ENCODE results near the gene ADGRE3.
"Not testable (repeated sequence)": the region's sequence is repeated elsewhere in the genome, so short reads cannot be mapped to it uniquely, and the experiment has no call there.

The ADGRE3 gene

DNA sequence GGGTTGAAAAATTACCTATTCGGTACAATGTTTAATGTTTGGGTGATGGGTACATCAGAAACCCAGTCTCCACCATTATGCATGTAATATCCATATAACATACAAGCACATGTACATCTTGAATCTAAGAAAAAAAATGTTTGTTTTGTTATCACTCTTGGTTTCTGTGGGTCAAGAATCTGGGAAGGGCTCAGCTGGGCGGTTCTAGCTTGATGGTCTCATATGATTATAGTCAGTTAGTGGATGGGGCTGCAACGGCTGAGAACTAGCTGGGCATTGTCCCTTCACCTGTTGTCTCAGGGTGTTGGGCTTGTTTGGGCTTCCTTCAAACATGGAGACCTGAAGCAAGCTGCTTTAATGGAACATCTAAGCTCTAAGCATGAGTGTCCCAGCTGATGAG lies 4.7 kb downstream of the ADGRE3 start:
- DNase-seq (ENCODE audit: low read depth in 2 of 2, low spot score in 1 of 2): no peak

DNA sequence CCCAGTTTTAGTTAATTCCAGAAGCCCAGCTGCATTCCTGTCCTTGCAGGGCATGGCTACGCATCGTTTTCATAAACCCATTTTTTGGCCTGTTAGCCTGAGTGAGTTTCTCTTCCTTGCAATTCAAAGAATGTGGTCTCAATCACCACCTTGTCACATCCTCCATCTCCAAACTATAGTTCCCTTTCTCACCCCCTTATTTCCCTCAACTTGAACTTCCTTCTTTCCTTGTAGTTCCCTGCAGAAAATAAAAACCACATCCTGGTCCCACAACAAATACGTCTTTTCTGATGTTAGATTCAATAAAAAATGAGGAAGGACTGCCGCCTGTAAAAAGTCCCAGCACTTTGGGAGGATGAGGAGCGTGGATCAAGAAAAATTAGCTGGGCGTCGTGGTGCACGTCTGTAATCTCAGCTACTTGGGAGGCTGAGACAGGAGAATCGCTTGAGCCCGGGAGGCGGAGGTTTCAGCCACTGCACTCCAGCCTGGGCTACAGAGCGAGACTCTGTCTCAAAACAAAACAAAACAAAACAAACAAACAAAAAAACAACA lies 13.2 kb downstream of the ADGRE3 start:
- DNase-seq (ENCODE audit: low read depth in 2 of 2, low spot score in 1 of 2): no peak

DNA sequence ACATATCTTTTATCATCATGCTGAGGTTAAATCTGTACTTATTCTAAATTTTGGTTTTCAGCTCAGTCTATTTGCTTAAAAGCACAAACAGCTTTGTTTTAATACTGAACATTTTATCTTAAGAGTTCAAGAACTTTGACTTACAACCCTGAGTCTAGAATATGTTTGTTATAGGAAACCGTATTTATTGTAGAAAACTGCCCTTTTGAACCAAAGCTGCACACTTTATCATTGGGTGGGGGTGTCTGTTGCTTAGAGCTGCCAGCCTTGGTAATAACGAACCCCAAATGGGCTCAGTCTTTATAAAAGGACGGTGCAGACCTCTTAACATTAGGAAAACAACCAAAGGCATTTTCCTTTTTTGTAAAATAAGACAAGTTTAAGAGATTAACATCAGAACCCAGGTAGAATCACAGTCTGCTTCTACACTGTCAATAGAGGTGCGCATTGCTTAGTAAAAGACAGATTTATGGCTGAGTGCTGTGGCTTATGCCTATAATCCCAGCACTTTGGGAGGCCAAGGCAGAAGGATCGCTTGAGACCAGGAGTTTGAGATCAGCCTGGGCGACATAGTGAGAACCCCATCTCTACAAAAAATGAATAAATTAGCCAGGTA lies 14.7 kb downstream of the ADGRE3 start:
- DNase-seq (ENCODE audit: low read depth in 2 of 2, low spot score in 1 of 2): no peak

DNA sequence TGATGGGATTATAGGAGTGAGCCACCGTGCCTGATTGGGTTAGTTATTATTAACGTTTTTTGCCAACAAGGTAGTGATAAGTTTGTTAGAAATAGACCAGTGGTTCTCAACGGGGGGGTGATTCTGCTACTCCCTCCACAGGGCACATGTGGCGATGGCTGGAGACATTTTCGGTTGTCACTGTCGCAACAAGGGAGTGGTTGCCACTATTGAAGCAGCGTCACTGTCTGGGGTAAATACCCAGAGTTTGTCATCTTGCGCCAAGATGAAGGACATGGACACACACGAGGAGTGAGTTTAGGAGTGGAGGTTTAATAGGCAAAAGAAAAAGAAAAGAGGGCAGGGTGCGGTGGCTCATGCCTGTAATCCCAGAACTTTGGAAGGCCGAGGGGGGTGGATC lies 18.9 kb downstream of the ADGRE3 start:
- no peak for DNase-seq (ENCODE audit: low read depth in 2 of 2, low spot score in 1 of 2)

DNA sequence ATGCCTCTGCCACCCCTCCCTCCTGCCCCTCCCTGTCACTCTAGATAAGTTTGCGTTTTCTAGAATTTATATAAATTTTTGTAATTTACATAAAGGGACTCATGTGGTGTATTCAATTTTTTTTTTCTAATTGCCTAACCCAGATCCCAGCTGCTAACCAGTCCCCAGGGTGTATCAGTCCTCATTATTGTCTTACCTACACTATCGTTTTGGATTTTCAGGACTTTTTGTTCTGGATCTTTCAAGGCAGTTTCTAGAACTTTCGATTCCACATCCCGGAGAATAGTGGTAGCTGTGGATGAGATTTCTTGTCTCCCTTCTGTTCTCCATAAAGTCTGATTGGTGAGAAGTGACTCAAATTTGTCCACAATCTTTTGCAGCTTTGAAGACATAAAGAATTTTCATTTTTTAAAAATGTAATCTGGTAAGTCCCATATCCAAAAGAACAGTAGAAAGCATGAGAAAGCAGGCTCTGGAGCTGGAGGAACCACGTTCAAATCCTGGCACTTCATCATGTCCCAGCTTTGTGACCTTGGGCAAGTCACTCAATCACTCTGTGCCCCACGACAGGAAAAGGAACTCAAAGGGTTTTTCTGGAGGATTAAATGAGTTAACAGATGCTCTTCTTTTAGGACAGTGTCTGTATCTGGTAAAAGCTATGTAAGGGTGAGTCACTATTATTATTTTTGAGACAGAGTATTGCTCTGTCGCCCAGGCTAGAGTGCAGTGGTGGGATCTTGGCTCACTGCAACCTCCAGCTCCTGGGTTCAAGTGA lies 19.7 kb downstream of the ADGRE3 start:
- DNase-seq (ENCODE audit: low read depth in 2 of 2, low spot score in 1 of 2): no peak

DNA sequence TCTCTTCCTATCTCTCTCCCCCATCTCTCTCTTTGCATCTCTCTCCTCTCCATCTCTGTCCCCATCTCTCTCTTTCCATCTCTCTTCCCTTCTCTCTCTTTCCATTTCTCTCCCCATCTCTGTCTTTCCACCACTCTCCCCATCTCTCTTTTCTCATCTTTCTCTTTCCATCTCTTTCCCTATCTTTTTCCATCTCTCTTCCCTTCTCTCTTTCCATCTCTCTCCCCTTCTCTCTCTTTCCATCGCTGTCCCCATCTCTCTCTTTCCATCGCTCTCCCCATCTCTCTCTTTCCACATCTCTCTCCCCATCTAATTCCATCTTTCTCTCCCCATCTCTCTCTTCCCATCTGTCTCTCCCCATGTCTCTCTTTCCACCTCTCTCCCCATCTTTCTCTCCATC lies 24.5 kb downstream of the ADGRE3 start:
- DNase-seq (ENCODE audit: low read depth in 2 of 2, low spot score in 1 of 2): no peak

DNA sequence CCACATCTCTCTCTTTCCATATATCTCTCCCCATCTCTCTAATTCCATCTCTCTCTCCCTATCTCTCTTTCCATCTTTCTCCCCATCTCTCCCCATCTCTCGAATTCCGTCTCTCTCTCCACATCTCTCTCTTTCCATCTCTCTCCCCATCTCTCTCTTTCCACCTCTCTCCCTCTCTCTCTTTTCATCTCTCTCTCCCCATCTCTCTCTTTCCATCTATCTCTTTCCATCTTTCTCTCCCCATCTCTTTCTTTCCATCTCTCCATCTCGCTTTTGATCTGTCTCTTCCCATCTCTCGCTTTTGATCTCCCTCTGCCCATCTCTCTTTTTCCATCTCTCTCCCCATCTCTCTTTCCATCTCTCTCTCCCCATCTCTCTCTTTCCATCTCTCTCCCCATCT lies 25.6 kb downstream of the ADGRE3 start:
- no peak for DNase-seq (ENCODE audit: low read depth in 2 of 2, low spot score in 1 of 2)

DNA sequence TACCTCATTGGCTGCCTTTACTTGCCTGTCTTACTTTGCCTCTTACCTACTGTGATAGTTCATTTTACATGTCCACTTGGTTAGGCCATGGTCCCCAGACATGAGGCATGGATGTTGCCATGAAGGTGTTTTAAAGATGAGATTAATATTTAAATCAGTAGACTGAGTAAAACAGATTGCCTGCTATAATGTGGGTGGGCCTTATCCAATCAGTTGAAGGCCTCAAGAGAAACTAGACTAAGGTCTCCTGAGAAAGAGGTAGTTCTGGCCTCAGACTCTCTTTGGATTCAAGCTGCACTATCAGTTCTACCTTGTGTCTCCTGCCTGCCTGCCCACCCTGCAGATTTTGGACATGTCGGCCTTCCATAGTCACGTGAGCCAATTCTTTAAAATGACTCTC lies 26.1 kb downstream of the ADGRE3 start:
- no peak for DNase-seq (ENCODE audit: low read depth in 2 of 2, low spot score in 1 of 2)

DNA sequence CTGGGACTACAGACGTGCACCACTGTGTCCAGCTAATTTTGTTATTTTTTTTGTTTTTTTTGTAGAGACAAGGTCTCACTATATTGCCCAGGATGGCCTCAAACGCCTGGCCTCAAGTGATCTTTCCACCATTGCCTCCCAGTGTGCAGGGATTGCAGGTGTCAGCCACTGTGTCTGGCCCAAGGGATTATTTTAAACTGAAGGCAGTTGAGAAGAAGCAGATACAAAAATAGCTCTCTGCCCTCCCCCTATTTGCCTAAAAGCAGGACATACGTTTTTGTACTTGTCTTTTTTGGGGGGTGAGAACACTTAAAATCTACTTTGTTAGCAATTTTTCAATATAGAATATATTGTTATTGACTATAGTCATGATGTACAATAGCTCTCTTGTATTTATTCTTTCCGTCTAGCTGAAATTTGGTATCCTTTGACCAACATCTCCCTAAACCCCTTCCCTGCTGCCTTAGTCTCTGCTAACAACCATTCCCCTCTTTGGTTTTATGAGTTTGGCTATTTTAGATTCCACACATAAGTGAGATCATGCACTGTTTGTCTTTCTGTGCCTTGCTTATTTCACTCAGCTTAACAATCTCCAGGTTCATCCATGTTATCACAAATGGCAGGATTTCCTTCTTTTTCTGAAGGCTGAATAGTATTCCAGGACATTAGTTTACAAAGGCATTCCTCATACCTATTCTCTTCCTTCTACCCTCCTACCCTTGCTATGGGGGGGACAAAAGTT lies 34.9 kb downstream of the ADGRE3 start:
- DNase-seq (ENCODE audit: low read depth in 2 of 2, low spot score in 1 of 2): no peak

DNA sequence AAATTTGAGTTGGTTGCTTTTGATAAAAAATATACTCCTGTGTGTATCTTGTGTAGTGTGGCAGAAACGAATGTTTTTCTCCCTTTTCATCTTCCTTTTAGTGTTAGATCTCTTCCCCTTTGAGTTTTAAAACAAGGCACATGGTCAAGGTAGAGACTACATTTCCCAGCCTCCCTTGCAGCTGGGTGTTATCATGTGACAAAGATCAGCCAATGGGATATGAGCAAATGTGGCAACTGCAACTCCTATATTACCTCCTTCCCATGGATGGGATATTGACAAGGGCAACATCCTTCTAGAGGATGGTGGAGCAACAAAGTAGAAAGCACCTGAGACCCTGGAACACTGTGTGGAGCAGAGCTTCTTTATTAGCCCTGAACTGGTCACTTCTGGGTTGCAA lies 42.4 kb downstream of the ADGRE3 start:
- no peak for DNase-seq (ENCODE audit: low read depth in 2 of 2, low spot score in 1 of 2)

DNA sequence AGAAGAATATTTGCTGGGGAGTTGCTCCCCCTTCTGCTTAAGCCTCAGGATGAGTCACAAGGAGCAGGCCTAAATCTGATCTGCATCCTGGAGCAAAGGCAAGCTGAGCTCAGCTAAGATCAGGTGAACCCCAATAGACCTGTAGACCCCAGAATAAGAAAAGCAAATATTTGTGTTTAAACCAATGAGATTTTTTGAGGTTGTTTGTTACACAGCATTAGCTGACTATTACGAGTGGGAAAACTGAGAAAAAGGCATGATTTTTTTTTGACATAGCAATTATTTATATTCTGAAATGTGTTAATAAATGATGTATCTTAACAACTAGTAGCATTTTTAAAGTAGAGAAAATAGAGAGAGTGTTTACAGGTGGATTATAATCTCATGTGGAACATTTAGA lies 45.1 kb downstream of the ADGRE3 start:
- no peak for DNase-seq (ENCODE audit: low read depth in 2 of 2, low spot score in 1 of 2)

DNA sequence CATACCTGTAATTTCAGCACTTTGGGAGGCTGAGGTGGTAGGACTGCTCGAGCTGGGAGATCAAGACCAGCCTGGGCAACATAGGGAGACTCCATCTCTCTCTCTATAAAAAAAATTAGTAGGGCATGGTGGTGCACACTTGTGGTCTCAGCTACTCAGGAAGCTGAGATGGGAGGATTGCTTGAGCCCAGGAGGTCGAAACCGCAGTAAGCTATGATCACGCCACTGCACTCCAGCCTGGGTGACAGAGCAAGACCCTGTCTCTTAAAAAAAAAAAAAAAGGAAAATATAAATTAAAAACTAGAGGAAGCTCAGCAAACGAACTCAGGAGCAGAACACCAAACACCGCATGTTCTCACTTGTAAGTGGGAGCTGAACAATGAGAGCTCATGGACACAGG lies 50.2 kb downstream of the ADGRE3 start:
- not testable (repeated sequence) for DNase-seq (ENCODE audit: low read depth in 2 of 2, low spot score in 1 of 2)

DNA sequence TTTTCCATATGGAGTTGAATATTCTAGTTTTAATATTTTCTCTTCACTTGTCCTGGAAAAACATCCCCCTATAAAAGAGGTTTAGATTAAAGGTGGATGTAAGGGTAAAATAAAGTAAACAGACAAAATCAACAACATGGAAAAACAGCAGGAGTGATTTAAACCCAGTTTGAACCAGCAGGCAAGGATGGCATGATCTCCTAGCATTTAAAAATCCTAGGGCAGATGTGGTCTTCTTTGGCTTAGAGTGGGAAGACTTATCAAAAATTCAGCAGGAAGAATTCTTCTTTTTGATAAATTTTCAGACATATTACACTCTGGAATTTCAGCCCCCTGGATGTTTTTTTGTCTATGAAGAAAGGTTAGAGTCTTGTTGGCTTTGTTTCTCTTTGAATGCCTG lies 55.2 kb downstream of the ADGRE3 start:
- no peak for DNase-seq (ENCODE audit: low read depth in 2 of 2, low spot score in 1 of 2)

DNA sequence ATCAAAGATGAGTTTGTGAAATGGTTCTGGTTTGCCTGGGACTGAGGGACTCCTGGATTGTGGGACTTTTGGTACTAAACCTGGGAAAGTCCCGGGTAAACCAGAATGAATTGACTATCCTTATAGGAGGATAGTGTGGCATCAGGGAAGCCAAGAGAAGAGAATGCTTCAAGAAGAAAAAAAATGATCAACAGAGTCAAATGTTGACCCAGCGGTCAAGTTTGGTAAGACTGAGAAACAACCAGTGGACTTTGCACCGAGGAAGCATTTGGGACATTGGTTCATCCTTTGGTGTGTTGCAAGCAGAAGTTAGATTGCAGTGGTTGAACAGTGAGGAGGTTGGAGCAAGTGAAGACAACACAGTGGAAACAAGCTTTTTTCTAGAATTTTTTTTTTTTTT lies 58.2 kb downstream of the ADGRE3 start:
- no peak for DNase-seq (ENCODE audit: low read depth in 2 of 2, low spot score in 1 of 2)

DNA sequence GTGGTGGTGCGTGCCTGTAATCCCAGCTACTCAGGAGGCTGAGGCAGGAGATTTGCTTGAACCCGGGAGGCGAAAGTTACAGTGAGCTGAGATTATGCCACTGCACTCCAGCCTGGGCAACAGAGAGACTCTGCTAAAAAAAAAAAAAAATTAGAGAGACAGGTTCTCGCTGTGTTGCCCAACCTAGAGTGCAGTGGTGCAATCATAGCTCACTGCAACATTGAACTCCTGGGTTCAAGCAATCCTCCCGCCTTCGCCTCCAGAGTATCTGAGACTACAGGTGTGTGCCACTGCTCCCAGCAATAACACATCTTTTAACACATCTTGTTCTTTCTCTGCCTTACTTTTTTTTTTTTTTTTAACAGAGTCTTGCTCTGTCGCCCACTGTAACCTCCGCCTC lies 59.0 kb downstream of the ADGRE3 start:
- DNase-seq (ENCODE audit: low read depth in 2 of 2, low spot score in 1 of 2): no peak

DNA sequence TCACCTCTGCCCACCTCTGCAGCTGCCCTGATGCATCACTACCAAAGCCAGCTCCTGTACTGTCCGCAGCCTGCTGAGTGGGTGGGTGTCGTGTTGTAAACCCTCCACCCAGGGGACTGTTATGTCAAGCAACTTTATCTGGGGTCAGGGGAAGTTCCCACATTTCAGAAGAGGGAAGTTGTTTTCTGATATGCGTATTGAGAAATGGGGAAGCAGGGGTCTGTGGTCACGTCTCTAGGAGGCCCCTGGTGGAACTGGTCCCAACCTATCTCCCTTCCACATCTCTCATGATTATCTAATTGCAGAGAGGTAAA lies 60.6 kb downstream of the ADGRE3 start:
- DNase-seq (ENCODE audit: low read depth in 2 of 2, low spot score in 1 of 2): no peak

DNA sequence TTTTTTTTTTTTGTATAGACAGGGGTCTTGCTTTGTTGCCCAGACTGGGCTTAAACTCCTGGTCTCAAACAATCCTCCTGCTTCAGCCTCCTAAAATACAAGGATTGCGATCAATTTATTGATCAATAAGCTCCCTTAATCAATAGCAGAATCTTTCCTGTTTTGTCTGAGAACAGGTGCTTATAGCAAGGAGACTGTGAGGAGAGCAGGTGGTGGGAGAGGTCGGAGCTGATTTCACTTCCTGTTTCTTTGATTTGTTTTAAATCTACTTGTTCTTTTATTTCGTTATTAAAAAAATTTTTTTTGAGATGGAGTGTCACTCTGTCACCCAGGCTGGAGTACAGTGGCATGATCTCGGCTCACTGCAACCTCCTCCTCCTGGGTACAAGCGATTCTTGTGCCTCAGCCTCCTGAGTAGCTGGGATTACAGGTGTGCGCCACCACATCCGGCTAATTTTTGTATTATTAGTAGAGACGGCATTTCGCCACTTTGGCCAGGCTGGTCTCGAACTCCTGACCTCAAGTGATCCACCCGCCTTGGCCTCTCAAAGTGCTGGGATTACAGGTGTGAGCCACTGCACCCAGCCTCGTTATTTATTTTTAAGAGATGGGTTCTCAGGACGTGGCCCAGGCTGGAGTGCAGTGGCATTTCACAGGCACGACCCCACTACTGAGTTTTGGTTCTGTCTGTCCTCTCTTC lies 61.1 kb downstream of the ADGRE3 start:
- not testable (repeated sequence) for DNase-seq (ENCODE audit: low read depth in 2 of 2, low spot score in 1 of 2)

DNA sequence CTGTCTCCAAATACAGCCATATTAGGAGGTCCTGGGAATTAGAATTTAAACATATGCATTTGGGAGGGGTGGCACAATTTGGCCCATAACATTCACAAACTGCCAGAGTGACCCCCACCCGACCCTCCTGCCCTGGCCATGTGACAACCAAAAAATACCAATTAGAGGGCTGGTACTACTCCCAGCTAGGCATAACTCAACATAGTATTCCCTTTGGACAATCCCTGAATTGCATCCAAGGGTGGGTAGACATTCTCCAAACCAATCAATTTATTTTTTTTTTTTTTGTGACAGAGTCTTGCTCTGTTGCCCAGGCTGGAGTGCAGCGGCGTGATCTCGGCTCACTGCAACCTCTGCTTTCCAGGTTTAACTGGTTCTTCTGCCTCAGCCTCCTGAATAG lies 62.0 kb downstream of the ADGRE3 start:
- no peak for DNase-seq (ENCODE audit: low read depth in 2 of 2, low spot score in 1 of 2)

DNA sequence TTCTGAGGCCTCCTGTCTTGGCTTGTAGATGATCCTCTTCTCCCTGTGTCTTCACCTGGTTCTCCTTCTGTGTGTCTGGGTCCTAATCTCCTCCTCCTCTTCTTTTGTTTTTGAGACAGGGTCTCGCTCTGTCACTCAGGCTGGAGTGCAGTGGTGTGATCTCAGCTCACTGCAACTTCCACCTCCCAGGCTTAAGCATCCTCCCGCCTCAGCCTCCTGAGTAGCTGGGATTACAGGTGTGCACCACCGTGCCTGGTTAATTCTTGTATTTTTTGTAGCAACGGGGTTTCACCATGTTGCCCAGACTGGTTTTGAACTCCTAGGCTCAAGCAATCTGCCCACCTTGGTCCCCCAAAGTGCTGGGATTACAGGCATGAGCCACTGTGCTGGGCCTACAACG lies 62.4 kb downstream of the ADGRE3 start:
- not testable (repeated sequence) for DNase-seq (ENCODE audit: low read depth in 2 of 2, low spot score in 1 of 2)

DNA sequence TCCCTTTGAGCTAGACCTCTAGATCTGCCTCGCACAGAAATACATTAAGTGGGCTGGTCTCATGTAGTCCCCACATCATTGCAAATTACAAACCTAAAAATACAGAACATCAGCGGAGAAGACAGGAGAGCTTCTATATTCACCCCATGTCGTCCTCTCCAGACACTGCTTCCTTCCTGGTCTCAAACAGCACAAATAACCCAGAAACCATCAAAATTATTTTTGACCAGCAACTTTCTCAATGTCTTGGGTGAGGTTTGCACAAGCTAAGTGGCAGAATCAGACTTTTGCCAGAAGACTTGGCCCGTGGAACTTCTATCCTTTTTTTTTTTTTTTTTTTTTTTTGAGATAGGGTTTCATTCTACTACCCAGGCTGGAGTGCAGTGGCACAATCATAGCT lies 63.6 kb downstream of the ADGRE3 start:
- no peak for DNase-seq (ENCODE audit: low read depth in 2 of 2, low spot score in 1 of 2)

DNA sequence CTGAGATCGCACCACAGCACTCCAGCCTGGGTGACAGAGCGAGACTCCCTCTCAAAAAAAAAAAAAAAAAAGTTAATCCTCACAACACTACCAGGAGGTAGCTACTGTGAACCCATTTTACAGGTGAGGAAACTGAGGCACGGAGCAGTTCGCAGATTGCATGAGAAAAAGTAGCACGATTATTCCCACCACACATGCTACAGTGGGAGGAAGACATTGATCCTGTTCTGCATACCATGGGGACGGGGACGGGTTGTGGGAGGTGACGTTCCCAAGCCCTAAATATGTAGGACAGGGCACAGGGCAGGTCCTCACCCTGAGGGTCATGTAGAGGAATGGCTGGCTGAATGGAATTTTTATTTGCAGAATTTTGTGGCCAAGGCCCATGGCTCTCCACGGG lies 68.0 kb downstream of the ADGRE3 start:
- DNase-seq (ENCODE audit: low read depth in 2 of 2, low spot score in 1 of 2): no peak

DNA sequence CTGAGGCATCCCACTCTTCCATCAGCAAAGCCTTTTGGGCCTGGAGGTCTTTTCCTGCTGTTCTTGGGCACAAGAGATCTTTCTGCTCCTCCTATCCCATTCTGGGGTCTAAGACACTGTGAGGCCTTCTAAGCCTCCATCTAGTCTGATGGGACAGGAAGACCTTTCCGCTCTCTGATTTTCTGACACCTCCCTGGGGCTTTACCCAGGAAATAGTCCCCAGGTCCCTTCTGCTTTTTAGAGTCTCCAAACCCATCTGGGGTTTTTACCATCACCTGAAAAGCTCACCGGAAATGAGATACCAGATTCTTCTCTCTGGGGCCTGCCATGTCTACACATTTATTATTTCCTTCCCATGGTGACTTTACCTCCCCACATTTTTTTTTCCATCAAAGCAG lies 70.7 kb downstream of the ADGRE3 start:
- DNase-seq (ENCODE audit: low read depth in 2 of 2, low spot score in 1 of 2): no peak

Measured in stimulated activated CD8-positive, alpha-beta memory T cell treated with anti-CD3 and anti-CD28 coated beads, Interleukin-4, amount 100 ng/mL, for 1 hour (primary cell).